Vagina (tissue), 2 donors: ENCODE data around the gene ENAH. TPM values are rescaled to one million over a fixed set of nuclear protein-coding genes. Genes with fewer than 3 reads are reported as not detected.

ENCODE experiments used
- DNase-seq, 2 donors: peaks; one replicate each; pipeline ENCODE4 v3.0.0-alpha.2; 2017; ENCODE audit errors: extremely low spot score in 2 of 2
- H3K27ac ChIP-seq: fragments of 200-600 bp; sonication (generic); one replicate; pipeline ENCODE4 v1.5.1; 2019
- H3K27me3 ChIP-seq: fragments of 200-600 bp; sonication (generic); one replicate; pipeline ENCODE4 v1.5.1; 2019
- H3K36me3 ChIP-seq, 2 donors: fragments of 200-600 bp; sonication (generic); one replicate each; pipeline ENCODE4 v1.5.1; 2017 to 2019
- H3K4me1 ChIP-seq: fragments of 200-600 bp; sonication (generic); one replicate; pipeline ENCODE4 v1.5.1; 2019
- H3K4me3 ChIP-seq, 2 donors: fragments of 200-600 bp; sonication (generic); 1 replicate in 1 of 2; 2 replicates in 1 of 2; pipeline ENCODE4 v1.5.1; 2016 to 2019
- H3K9me3 ChIP-seq: fragments of 200-600 bp; sonication (generic); one replicate; pipeline ENCODE4 v1.5.1; 2019
- POLR2A ChIP-seq, 2 donors: fragments of 450-650 bp; IDR thresholded peaks; one replicate each; pipeline ENCODE4 v1.6.1; 2017; ENCODE audit warnings: antibody characterized with exemption in 2 of 2, mild to moderate bottlenecking in 2 of 2, moderate library complexity in 2 of 2
- POLR2AphosphoS5 ChIP-seq, 2 donors: sonication (generic); formaldehyde crosslinking; IDR thresholded peaks; one replicate each; pipeline ENCODE4 v1.9.0; 2017; ENCODE audit warnings: antibody characterized with exemption in 2 of 2, mild to moderate bottlenecking in 2 of 2, low read depth in 1 of 2; ENCODE audit not compliant: insufficient read depth in 1 of 2
- intact Hi-C: fragments of 100-400 bp; cut with DNase I; formaldehyde crosslinking; loops from one replicate; pipeline ENCODE4 v1.15.1; 2023
- total RNA-seq: library from RNA; depleted of rRNA; stranded (reverse); fragments of >200 nt; gene quantifications from one replicate; pipeline ENCODE4 v1.2.3, GENCODE V29; 2016
- TF ChIP-seq, protein P1 (sequence below), 3 experiments: fragments of 450-650 bp in 2 of 3; fragments of 200-600 bp in 1 of 3; sonication (generic) in 1 of 3; IDR thresholded peaks; one replicate each; pipeline ENCODE4 v1.5.1; 2017 to 2019; ENCODE audit warnings: antibody characterized with exemption in 3 of 3, mild to moderate bottlenecking in 2 of 3, moderate library complexity in 2 of 3

ENAH gene
- total RNA-seq, 1 donor from 2014 or later, result 62.4 TPM

DNA sequence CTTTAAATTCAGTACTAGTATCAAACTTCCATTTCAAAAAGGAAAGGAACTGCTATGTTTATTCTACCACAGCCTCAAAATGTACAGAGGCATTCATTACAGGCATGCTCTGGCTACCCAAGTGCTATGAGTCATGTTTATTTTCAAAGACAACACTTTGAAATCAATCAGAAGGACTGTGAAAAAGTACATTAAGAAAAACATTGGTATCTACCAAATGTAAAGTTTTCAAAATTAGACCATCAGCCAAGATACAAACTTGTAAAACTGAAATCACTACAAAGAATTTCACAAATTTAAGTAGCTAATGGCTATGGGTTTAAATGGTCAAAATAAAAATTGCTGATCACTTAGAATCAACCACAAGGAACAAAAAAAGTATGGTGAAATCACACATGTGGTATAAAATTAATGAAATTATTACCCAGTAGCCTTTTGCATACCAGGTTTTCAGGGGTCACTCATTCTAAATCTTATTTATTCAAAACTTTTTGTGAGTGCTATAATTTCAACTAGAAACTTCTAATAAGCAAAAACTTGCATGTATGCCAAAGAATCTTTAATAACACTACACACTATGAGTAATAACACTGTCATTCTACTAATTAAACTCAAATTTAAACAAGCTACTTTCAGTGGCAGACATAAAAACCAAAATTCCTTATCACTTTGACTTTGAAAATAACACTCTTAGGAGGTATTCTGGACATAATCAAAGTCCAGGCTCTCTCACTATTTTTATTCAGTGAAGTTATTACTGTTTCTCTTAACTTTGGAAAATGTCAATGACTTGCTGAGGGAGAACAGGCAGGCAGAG lies 49.2 kb downstream of the ENAH start:
- no peaks in the 10 kb centered on the region for H3K27me3 ChIP-seq
- peaks cover 22% of the 10 kb centered on the region for H3K4me1 ChIP-seq
- H3K9me3 ChIP-seq, result no peaks in the 10 kb centered on the region
- TF ChIP-seq POLR2AphosphoS5 (IDR thresholded peaks at IDR 0.05; ENCODE audit: insufficient read depth in 1 of 2, low read depth in 1 of 2) (peak in 1 of 2 donors; percentile 29), POLR2A (IDR thresholded peaks at IDR 0.05) (no peak)
- DNase-seq, result no peak
- no peaks in the 10 kb centered on the region for H3K36me3 ChIP-seq
- no peak overlapping the region for H3K4me3 ChIP-seq
- intact Hi-C loops, result no loop called here
- H3K27ac ChIP-seq, result no peak overlapping the region

DNA sequence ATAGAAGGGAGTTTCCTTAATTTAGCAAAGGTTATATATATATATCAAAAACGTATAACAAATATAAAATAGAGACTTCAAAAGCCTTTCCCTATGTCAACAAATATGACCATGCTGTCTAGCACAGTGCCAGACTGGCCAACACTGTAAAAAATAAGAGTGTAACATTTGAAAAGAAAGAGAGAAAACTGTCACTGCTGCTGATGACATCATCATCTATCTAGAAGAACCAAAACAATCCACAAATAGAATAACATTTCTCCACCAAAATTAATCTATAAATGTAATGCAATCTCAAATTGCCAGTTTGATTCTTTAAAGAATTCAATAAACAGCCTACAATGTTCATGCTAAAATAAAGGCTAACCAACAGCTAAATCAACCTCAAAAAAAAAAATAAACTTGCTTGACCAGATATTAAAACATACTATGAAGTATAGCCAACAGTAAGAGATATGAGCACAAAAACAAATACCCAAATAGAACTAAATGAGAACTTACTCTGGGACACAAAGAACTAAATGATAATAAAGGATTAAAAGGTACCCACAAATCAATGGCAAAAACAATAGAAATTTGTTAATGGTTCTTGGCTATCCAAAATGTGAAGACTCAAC lies 50.2 kb downstream of the ENAH start:
- H3K27me3 ChIP-seq, result no peaks in the 10 kb centered on the region
- no peak for DNase-seq
- H3K27ac ChIP-seq, result no peak overlapping the region
- no peaks in the 10 kb centered on the region for H3K9me3 ChIP-seq
- TF ChIP-seq, protein P1, sequence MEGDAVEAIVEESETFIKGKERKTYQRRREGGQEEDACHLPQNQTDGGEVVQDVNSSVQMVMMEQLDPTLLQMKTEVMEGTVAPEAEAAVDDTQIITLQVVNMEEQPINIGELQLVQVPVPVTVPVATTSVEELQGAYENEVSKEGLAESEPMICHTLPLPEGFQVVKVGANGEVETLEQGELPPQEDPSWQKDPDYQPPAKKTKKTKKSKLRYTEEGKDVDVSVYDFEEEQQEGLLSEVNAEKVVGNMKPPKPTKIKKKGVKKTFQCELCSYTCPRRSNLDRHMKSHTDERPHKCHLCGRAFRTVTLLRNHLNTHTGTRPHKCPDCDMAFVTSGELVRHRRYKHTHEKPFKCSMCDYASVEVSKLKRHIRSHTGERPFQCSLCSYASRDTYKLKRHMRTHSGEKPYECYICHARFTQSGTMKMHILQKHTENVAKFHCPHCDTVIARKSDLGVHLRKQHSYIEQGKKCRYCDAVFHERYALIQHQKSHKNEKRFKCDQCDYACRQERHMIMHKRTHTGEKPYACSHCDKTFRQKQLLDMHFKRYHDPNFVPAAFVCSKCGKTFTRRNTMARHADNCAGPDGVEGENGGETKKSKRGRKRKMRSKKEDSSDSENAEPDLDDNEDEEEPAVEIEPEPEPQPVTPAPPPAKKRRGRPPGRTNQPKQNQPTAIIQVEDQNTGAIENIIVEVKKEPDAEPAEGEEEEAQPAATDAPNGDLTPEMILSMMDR (IDR thresholded peaks at IDR 0.05), result no peak
- TF ChIP-seq POLR2AphosphoS5 (IDR thresholded peaks at IDR 0.05; ENCODE audit: insufficient read depth in 1 of 2, low read depth in 1 of 2), result no peak
- no peak for TF ChIP-seq POLR2A (IDR thresholded peaks at IDR 0.05)
- H3K36me3 ChIP-seq, result no peaks in the 10 kb centered on the region
- H3K4me1 ChIP-seq, result peaks cover 21% of the 10 kb centered on the region
- intact Hi-C loops, result no loop called here
- H3K4me3 ChIP-seq, result no peak overlapping the region

DNA sequence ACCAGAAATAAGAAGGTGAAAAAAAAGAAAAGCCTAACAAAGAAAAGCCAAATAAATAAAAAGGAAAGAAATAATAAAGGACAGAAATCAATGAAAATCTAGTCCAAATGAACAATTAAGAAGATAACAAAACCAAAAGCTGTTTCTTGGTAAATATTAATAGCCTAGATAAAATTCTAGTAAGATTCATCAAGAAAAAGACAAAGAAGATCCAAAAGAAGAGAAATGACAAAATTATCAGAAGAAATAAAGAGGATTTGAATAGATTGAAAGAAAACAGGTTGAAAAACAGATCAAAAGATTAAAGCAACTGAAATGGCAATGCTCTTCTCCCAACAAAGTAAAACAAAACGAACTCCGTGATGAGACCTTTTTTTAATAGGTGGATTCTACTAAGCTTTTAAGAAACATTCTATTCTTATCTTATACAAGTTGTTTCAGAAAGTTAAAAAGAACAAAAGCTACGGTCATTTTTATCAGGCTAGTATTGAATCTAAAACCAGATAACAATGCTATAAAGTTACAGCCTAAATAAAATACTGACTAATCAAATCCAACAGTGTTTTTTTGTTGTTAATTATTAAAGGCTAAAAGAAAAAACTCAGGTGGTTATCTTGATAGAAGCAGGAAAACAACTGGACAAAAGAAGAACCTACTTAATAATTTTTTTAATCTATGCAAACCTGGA lies 50.9 kb downstream of the ENAH start:
- Histone ChIP-seq H3K27ac (no peak overlapping the region), H3K27me3 (no peaks in the 10 kb centered on the region), H3K4me1 (peaks cover 21% of the 10 kb centered on the region), H3K9me3 (no peaks in the 10 kb centered on the region), H3K4me3 (no peak overlapping the region), H3K36me3 (no peaks in the 10 kb centered on the region)
- no peak for DNase-seq
- intact Hi-C loops, result no loop called here
- TF ChIP-seq POLR2AphosphoS5 (IDR thresholded peaks at IDR 0.05; ENCODE audit: insufficient read depth in 1 of 2, low read depth in 1 of 2) (no peak), POLR2A (IDR thresholded peaks at IDR 0.05) (no peak)
- TF ChIP-seq, protein P1 (IDR thresholded peaks at IDR 0.05), result no peak

DNA sequence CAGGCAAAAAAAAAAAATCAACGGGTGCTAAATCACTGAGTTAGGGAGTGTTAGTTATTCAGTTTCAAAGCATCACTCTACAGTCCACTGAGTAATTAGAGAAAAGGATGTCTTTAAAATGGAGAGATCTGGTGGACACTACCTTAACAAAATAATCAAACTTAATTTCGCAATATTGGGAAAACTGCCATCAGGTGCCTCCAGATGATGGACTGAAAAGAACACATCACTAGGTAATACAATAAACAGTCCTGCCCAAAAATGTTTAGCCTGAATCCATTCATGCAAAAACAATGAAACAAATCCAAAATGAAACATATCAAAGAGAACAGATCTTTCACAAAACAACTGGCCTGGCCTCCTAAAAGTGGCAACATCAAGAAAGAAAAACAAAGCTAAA lies 54.1 kb downstream of the ENAH start:
- Histone ChIP-seq H3K27ac (no peak overlapping the region), H3K27me3 (no peaks in the 10 kb centered on the region), H3K9me3 (no peaks in the 10 kb centered on the region), H3K4me3 (no peak overlapping the region), H3K36me3 (no peaks in the 10 kb centered on the region), H3K4me1 (peaks cover 17% of the 10 kb centered on the region)
- intact Hi-C loops, result no loop called here
- TF ChIP-seq POLR2AphosphoS5 (IDR thresholded peaks at IDR 0.05; ENCODE audit: insufficient read depth in 1 of 2, low read depth in 1 of 2) (no peak), POLR2A (IDR thresholded peaks at IDR 0.05) (no peak)
- TF ChIP-seq, protein P1 (IDR thresholded peaks at IDR 0.05), result no peak
- no peak for DNase-seq

DNA sequence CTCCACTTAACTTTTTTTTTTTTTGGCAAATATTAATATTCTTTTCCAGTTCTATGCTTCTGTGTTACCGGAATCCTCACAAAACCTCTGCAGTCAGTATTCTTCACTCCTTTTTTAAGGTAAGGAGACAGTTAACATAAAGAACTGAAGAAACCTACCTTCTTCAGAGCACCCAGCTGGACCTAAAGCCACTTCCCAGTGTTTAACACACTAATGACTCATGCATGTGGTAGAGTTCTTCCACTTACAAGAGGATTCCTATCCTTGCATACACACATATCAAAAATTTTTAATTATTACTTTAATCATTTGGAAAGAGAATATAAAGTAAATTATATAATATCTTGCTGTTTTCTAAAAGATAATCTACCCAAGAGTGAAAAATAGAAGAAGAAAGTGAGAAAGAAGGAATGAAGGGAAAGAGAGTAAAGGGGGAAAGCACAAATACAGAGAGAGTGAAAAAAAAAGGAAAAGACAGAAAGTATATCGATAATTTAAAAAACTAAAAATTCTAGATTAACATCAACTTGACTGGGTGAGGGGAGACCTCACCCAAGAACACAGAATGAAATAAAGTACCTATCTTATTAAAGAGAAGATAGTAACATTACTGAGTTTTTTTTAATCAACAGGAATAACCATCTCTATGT lies 54.9 kb downstream of the ENAH start:
- Histone ChIP-seq H3K4me1 (peaks cover 9% of the 10 kb centered on the region), H3K36me3 (no peaks in the 10 kb centered on the region), H3K9me3 (no peaks in the 10 kb centered on the region), H3K4me3 (no peak overlapping the region), H3K27ac (no peak overlapping the region), H3K27me3 (no peaks in the 10 kb centered on the region)
- TF ChIP-seq, protein P1 (IDR thresholded peaks at IDR 0.05), result no peak
- no peak for TF ChIP-seq POLR2AphosphoS5 (IDR thresholded peaks at IDR 0.05; ENCODE audit: insufficient read depth in 1 of 2, low read depth in 1 of 2)
- TF ChIP-seq POLR2A (IDR thresholded peaks at IDR 0.05), result no peak
- no peak for DNase-seq
- intact Hi-C loops, result no loop called here
